Lower leg skin (tissue), 4 donors: ENCODE results near the gene CFB. TPM values are rescaled to one million over a fixed set of nuclear protein-coding genes. Genes with fewer than 3 reads are reported as not detected.

ENCODE experiments used
- DNase-seq, 2 donors: peaks; one replicate each; pipeline ENCODE4 v3.0.0-alpha.2; 2019; ENCODE audit warnings: low spot score in 2 of 2
- H3K4me3 ChIP-seq: fragments of 200-600 bp; sonication (generic); 2 replicates; pipeline ENCODE4 v1.5.1; 2017; ENCODE audit warnings: mild to moderate bottlenecking, low read depth; ENCODE audit not compliant: poor library complexity, severe bottlenecking
- CTCF ChIP-seq, 3 donors: fragments of 450-650 bp; IDR thresholded peaks; one replicate each; pipeline ENCODE4 v1.5.1; 2016; ENCODE audit warnings: antibody characterized with exemption in 3 of 3, mild to moderate bottlenecking in 3 of 3, moderate library complexity in 2 of 3
- POLR2A ChIP-seq, 2 donors: fragments of 450-650 bp; IDR thresholded peaks; one replicate each; pipeline ENCODE4 v1.6.1; 2016 to 2017; ENCODE audit warnings: antibody characterized with exemption in 2 of 2, mild to moderate bottlenecking in 1 of 2, moderate library complexity in 1 of 2
- WGBS, 2 donors: methylation state at CpG; one replicate each; pipeline ENCODE4 v1.1.5; 2018; 5-methylcytosine and 5-hydroxymethylcytosine counted together
- intact Hi-C: fragments of 100-400 bp; cut with DNase I; formaldehyde crosslinking; loops from one replicate; pipeline ENCODE4 v1.15.0; 2023; ENCODE audit warnings: low total_unique reads
- total RNA-seq, 4 donors: library from RNA; depleted of rRNA; stranded (reverse); fragments of >200 nt; gene quantifications; one replicate each; pipeline ENCODE4 v1.1.0, GENCODE V29; 2016

The CFB gene
- total RNA-seq, 4 donors from 2014 or later: 1.4 to 13.1 (median 4.5) TPM

- intact Hi-C loops: no loop called here
- no peak for DNase-seq
- TF ChIP-seq CTCF (IDR thresholded peaks at IDR 0.05) (no peak), POLR2A (IDR thresholded peaks at IDR 0.05) (no peak)
- WGBS, 2 donors: 91 to 96% methylated on average over 19 of the region's 19 CpGs
- no peak overlapping the region for H3K4me3 ChIP-seq
Measured at GRCh38 chr6:31963921-31964320, 18.0 kb downstream of the CFB start.

GRCh38 chr6:31965700-31966099 lies 19.8 kb downstream of the CFB start:
- intact Hi-C loops: no loop called here
- TF ChIP-seq POLR2A (IDR thresholded peaks at IDR 0.05) (no peak), CTCF (IDR thresholded peaks at IDR 0.05) (no peak)
- H3K4me3 ChIP-seq: no peak overlapping the region
- WGBS, 2 donors: 87 to 92% methylated on average over 13 of the region's 13 CpGs
- DNase-seq: no peak

- TF ChIP-seq POLR2A (IDR thresholded peaks at IDR 0.05) (no peak), CTCF (IDR thresholded peaks at IDR 0.05) (no peak)
- intact Hi-C loops: no loop called here
- 83 to 92% methylated on average over 7 of the region's 7 CpGs for WGBS, 2 donors
- no peak for DNase-seq
- H3K4me3 ChIP-seq: no peak overlapping the region
Measured at GRCh38 chr6:31966506-31966905, 20.6 kb downstream of the CFB start.

GRCh38 chr6:31966997-31967925 lies 21.4 kb downstream of the CFB start:
- intact Hi-C loops: no loop called here
- 80 to 89% methylated on average over 10 of the region's 10 CpGs for WGBS, 2 donors
- no peak for DNase-seq
- no peak overlapping the region for H3K4me3 ChIP-seq
- no peak for TF ChIP-seq CTCF (IDR thresholded peaks at IDR 0.05)
- no peak for TF ChIP-seq POLR2A (IDR thresholded peaks at IDR 0.05)

- intact Hi-C loops: no loop called here
- WGBS, 2 donors: 81 to 86% methylated on average over 3 of the region's 3 CpGs
- no peak for DNase-seq
Measured at GRCh38 chr6:31967926-31968320, 22.0 kb downstream of the CFB start.

More at GRCh38 chr6:31967926-31968320, 22.0 kb downstream of the CFB start:
- no peak for TF ChIP-seq CTCF (IDR thresholded peaks at IDR 0.05)
- TF ChIP-seq POLR2A (IDR thresholded peaks at IDR 0.05): no peak
- no peak overlapping the region for H3K4me3 ChIP-seq
